ENCODE measurements around the gene PHETA1. TPM values are rescaled to one million over a fixed set of nuclear protein-coding genes. Genes with fewer than 3 reads are reported as not detected.

The PHETA1 gene
- total and polyA plus RNA-seq, 2 donors (not counting 1 experiment from before 2014, with no cell fraction given) = 7.4 to 9.4 TPM

DNA sequence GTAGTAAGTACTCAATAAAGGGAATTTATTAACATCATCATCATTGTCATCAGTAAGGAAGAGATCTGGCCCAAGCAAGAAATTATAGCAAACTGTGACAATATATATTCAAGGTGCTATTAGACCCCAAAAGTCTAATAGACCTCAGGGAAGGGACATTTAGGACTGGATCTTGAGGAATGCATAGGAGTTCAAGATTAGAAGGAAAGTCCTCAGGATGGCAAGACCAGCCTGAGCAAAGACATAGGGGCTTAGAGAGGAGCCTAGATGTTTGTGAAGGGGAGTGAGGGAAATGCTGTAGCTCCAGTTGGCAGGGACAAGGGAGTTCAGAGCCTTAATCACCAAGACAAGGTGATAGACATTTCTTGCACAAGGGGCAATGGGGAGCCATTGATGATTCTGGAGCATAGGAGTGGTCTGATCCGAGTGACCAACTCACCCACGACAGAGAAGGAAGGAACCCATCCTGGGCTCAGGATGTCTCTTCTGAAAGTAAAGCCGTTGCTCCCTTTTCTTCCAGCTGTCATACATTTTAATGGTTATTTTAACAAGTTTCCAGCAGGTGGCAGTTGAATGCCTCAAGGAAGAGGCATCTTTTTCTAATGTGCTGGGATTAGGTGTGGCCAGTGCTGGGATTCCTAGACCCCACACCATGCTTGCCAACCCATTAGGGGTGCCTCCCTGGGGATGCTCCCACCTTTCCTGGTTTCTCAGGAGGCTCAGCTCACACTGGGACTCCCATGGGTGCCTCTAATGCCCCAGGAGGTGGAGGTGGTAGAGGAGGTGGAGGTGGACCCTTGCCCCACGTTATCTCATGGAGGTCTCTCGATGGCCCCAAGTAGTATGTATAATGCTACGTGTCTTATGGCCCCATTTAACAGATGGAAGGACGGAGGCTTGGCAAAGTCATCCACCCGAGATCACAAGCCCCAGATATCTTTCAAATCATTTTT, 37.8 kb downstream of the PHETA1 start:
- no peaks in the 10 kb centered on the region for H3K9me3 Mint-ChIP-seq (ENCODE audit: insufficient read depth)
- H3K4me3 ChIP-seq (ENCODE audit: control extremely low read depth in 1 of 5, extremely low read depth in 1 of 5, insufficient read depth in 1 of 5, low read depth in 2 of 5, low read length in 4 of 5) = no peak overlapping the region
- no peak overlapping the region for H3K27ac Mint-ChIP-seq
- H3K4me3 Mint-ChIP-seq = no peak overlapping the region
- H3K9ac ChIP-seq (ENCODE audit: low read length) = no peak overlapping the region
- no peaks in the 10 kb centered on the region for H3K36me3 ChIP-seq (replicated peaks in 1 of 2; ENCODE audit: control extremely low read depth in 1 of 2, control insufficient read depth in 1 of 2, extremely low read depth in 1 of 2, insufficient read depth in 2 of 2, low read length in 1 of 2)
- H2AFZ ChIP-seq (ENCODE audit: insufficient read depth, low read depth, low read length, poor library complexity, severe bottlenecking) = no peak overlapping the region
- peaks cover 0 to 4% of the 10 kb centered on the region in 2 donors for H3K4me1 ChIP-seq (ENCODE audit: control insufficient read depth in 2 of 2, insufficient read depth in 2 of 2, low read length in 2 of 2)
- ChIA-PET CTCF (interaction anchor here (0.6 to 3.5 kb wide), 23 partner anchors 8 to 199 kb away, joined by 3 to 46 read pairs (median 4); partner anchors contain the start of gene PHETA1), POLR2A (no interaction called here)
- intact Hi-C loops (cut with micrococcal nuclease) = loop anchor here (1.0 to 2.0 kb wide), 3 partner anchors 38 to 120 kb away; partner anchors contain the start of gene PHETA1
- no peaks in the 10 kb centered on the region for H3K79me2 ChIP-seq (ENCODE audit: control insufficient read depth, insufficient read depth, low read length)
- 0% methylated on average over 2 of the region's 8 CpGs for WGBS (ENCODE audit: insufficient coverage)
- no peaks in the 10 kb centered on the region for H4K20me1 ChIP-seq (ENCODE audit: control insufficient read depth, insufficient read depth, low read length, poor library complexity, severe bottlenecking)
- ATAC-seq (ENCODE audit: low read depth) (peak; percentile 45), DNase-seq (peak; percentile 57)
- TF ChIP-seq EZH2 (IDR thresholded peaks at IDR 0.05; ENCODE audit: borderline replicate concordance, insufficient read depth, low read depth, low read length, poor library complexity, severe bottlenecking) = no peak
- TF ChIP-seq, protein P1, sequence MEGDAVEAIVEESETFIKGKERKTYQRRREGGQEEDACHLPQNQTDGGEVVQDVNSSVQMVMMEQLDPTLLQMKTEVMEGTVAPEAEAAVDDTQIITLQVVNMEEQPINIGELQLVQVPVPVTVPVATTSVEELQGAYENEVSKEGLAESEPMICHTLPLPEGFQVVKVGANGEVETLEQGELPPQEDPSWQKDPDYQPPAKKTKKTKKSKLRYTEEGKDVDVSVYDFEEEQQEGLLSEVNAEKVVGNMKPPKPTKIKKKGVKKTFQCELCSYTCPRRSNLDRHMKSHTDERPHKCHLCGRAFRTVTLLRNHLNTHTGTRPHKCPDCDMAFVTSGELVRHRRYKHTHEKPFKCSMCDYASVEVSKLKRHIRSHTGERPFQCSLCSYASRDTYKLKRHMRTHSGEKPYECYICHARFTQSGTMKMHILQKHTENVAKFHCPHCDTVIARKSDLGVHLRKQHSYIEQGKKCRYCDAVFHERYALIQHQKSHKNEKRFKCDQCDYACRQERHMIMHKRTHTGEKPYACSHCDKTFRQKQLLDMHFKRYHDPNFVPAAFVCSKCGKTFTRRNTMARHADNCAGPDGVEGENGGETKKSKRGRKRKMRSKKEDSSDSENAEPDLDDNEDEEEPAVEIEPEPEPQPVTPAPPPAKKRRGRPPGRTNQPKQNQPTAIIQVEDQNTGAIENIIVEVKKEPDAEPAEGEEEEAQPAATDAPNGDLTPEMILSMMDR (IDR thresholded peaks at IDR 0.05) = peak; percentile 59
- H3K4me1 Mint-ChIP-seq = no peaks in the 10 kb centered on the region
- no peak overlapping the region for H3K27ac ChIP-seq (ENCODE audit: low read length in 2 of 2)
- peaks cover 0 to 5% (median 0%) of the 10 kb centered on the region in 4 experiments for H3K27me3 ChIP-seq (replicated peaks in 1 of 4; ENCODE audit: control extremely low read depth in 1 of 4, control insufficient read depth in 3 of 4, insufficient read depth in 4 of 4, low read length in 3 of 4)
- peaks cover 8% of the 10 kb centered on the region for H3K27me3 Mint-ChIP-seq
- H3K4me2 ChIP-seq (replicated peaks; ENCODE audit: low read depth, low read length, poor library complexity, severe bottlenecking) = no peak overlapping the region
- no peaks in the 10 kb centered on the region for H3K9me3 ChIP-seq (ENCODE audit: control extremely low read depth in 1 of 3, control insufficient read depth in 2 of 3, insufficient read depth in 1 of 3, low read length in 2 of 3)

- DNase-seq (no peak), ATAC-seq (ENCODE audit: low read depth) (no peak)
- Histone ChIP-seq H3K4me1 (ENCODE audit: control insufficient read depth in 2 of 2, insufficient read depth in 2 of 2, low read length in 2 of 2) (peaks cover 0 to 4% of the 10 kb centered on the region in 2 donors), H3K9ac (ENCODE audit: low read length) (no peak overlapping the region), H3K27ac (ENCODE audit: low read length in 2 of 2) (no peak overlapping the region), H3K4me2 (replicated peaks; ENCODE audit: low read depth, low read length, poor library complexity, severe bottlenecking) (no peak overlapping the region), H3K27me3 (replicated peaks in 1 of 4; ENCODE audit: control extremely low read depth in 1 of 4, control insufficient read depth in 3 of 4, insufficient read depth in 4 of 4, low read length in 3 of 4) (peaks cover 0 to 5% (median 0%) of the 10 kb centered on the region in 4 experiments), H3K36me3 (replicated peaks in 1 of 2; ENCODE audit: control extremely low read depth in 1 of 2, control insufficient read depth in 1 of 2, extremely low read depth in 1 of 2, insufficient read depth in 2 of 2, low read length in 1 of 2) (no peaks in the 10 kb centered on the region), H3K79me2 (ENCODE audit: control insufficient read depth, insufficient read depth, low read length) (no peaks in the 10 kb centered on the region), H4K20me1 (ENCODE audit: control insufficient read depth, insufficient read depth, low read length, poor library complexity, severe bottlenecking) (no peaks in the 10 kb centered on the region), H3K9me3 (ENCODE audit: control extremely low read depth in 1 of 3, control insufficient read depth in 2 of 3, insufficient read depth in 1 of 3, low read length in 2 of 3) (no peaks in the 10 kb centered on the region), H2AFZ (ENCODE audit: insufficient read depth, low read depth, low read length, poor library complexity, severe bottlenecking) (no peak overlapping the region), H3K4me3 (ENCODE audit: control extremely low read depth in 1 of 5, extremely low read depth in 1 of 5, insufficient read depth in 1 of 5, low read depth in 2 of 5, low read length in 4 of 5) (no peak overlapping the region)
- WGBS (ENCODE audit: insufficient coverage) = 96% methylated on average over 11 of the region's 12 CpGs
- intact Hi-C loops (cut with micrococcal nuclease) = no loop called here
- Mint-ChIP-seq H3K4me1 (no peaks in the 10 kb centered on the region), H3K4me3 (no peak overlapping the region), H3K27ac (no peak overlapping the region), H3K27me3 (peaks cover 8% of the 10 kb centered on the region), H3K9me3 (ENCODE audit: insufficient read depth) (no peaks in the 10 kb centered on the region)
- TF ChIP-seq, protein P1 (IDR thresholded peaks at IDR 0.05) = no peak
- TF ChIP-seq EZH2 (IDR thresholded peaks at IDR 0.05; ENCODE audit: borderline replicate concordance, insufficient read depth, low read depth, low read length, poor library complexity, severe bottlenecking) = no peak
- CTCF ChIA-PET = interaction anchor here (0.6 kb wide), 1 partner anchor 646 kb away, joined by 3 read pairs; no protein-coding TSS in a partner anchor
- POLR2A ChIA-PET = no interaction called here
Observed at GRCh38 chr12:111328138-111328537, 40.8 kb downstream of the PHETA1 start.
